GM19023 (cell line): ENCODE measurements around the gene ILF3.

Experiments used
- ATAC-seq: cut with Tn5 transposase; IDR thresholded peaks from one replicate; pipeline ENCODE4 v1.9.1; 2021; ENCODE audit warnings: mild to moderate bottlenecking, moderate library complexity; ENCODE audit not compliant: unreplicated experiment

Gene ILF3

GRCh38 chr19:10653732-10654609 lies at the start of gene ILF3:
Gene ILF3 (plus strand): TSS chr19:10654346. CDS start chr19:10670606, 16,260 bp downstream.
- peak; percentile 73 for ATAC-seq

GRCh38 chr19:10604460-10604980 lies 49.6 kb upstream of the ILF3 start:
- ATAC-seq, result no peak

DNA sequence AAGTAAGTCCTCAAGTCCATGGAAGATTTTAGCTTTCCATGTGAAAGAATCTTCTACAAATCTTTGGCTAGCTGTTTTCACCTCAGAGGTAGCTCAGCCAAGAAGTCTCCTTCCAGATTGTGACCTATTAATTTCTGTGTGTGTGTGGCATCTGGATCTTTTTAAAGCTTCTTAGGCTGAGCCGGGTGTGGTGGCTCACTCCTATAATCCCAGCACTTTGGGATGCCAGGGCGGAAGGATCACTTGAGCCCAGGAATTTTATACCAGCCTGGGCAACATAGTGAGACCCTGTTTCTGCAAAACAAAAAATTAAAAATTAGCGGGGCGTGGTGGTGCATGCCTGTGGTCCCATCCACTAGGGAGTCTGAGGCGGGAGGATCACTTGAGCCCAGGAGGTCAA lies 42.2 kb upstream of the ILF3 start:
- ATAC-seq, result no peak

DNA sequence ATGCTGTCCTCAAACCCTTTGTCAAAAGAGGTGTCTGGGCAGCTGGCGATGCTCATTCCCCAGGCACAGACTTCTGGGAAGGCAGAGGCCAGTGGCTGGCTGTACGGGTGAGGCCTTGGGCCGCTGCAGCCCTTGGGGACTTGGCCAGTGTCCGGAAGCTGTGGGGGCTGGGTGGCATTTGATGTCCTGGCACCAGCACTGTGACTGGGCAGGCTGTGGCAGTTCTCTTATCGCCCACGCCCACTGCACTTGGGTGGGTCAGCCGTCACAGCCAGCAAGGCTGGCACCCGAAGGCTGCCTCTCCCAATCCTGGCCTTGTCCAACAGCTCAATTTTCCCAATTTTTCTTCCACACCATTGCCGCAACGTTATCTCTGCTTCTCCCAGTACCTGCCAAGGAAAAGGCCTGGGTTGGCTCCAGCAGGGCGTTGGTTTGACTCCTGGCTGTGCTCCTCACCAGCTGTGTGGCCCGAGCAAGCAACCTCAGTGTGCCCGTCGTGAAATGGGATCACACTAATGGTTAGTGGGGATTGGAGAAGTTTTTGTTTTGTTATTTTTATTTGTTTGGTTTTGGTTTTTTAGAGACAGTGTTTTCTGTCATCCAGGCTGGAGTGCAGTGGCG lies 41.5 kb upstream of the ILF3 start:
- ATAC-seq, result no peak

DNA sequence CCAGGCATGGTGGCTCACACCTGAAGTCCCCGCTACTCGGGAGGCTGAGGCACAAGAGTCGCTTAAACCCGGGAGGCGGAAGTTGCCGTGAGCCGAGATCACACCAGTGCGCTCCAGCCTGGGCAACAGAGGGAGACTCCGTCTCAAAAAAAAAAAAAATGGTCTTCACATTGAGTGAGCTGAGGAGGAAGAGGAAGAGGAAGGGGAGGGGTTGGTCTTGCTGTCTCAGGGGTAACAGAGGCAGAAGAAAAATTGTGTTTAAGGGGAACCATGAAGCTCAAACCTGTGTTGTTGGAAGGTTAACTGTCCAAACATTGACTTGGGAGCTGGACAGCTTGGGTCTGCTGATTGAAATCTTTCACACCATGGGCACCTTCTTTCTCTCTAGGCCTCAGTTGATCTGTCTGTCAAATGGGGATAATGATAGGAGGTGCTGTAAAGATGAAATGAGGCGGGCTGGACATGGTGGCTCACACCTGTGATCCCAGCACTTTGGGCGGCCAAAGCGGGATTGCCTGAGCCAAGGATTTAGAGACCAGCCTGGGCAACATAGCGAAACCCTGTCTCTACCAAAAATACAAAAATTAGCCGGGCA lies 38.6 kb upstream of the ILF3 start:
- no peak for ATAC-seq

DNA sequence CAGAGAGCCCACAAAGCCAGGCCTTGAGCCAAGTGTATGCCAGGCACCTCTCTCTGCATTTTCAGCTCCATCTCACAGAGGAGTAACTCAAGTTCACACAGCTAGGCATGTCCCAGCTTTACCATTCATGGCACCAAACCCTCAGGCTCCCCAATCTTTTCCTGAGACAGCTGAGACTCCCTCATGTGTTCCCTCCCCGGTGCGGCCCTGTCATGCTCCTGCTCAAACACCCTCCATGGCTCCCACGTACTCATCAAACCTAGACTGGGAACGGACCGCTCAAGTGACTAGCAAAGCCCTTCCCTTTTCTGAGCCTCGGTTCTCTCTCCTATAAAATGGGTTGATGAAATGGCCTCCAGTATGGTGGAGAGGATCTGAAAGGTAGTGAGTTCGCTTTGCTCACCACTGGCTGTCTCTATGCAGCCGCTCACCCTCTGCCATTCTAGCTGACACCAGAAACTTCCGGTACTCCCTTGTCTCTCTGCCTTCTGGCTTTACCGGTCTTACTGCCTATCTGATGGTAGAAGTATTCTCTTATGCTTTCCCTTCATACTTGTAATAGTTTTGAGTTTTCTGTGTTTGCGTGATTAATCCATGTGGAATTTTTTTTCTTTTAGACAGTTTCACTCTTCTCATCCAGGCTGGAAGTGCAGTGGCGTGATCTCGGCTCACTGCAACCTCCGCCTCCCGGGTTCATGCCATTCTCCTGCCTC lies 36.6 kb upstream of the ILF3 start:
- ATAC-seq, result no peak

GRCh38 chr19:10618846-10619245 lies 35.3 kb upstream of the ILF3 start:
- ATAC-seq, result no peak

- ATAC-seq, result no peak
Observed at GRCh38 chr19:10620786-10621185, 33.4 kb upstream of the ILF3 start.

GRCh38 chr19:10621966-10622365 lies 32.2 kb upstream of the ILF3 start:
- no peak for ATAC-seq

GRCh38 chr19:10624585-10624984 lies 29.6 kb upstream of the ILF3 start:
- no peak for ATAC-seq

DNA sequence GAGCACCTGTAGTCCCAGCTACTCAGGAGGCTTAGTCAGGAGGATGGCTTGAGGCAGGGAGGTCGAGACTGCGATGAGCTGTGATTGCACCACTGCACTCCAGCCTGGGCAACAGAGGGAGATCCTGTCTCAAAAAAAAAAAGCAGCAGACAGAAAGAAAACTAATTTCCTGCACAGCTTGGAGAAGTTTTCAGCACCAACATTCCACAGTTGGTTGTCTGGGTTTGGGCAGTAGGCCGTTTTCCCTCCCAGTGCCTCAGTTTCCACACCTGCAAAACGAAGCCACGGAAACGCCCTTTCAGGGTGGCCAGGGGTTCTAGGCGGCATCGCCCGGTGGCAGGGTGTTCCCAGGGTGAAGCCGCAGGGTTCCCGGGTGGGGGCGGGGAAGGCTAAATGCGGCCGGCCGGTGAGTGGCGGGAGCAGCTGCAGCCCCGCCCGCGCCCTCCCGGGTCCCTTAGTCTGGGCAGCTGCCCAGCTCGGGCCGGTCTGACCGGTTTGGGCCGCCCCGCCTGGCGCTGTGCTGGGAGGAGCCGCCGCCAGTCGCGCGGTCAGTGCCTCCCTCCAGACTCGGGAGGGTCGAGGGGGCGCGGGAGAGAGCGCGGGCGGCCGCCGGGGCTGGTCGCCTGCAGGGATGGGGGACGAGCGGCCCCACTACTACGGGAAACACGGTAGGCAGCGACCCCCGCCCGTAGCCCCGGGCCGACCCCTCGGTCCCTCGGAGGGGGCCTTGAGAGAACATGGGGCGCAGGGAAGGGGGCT lies 29.0 kb upstream of the ILF3 start, which contains the start of gene SLC44A2:
TSS of gene SLC44A2 (plus strand) at position 551 of the 759 bp plus-strand sequence. CDS start at position 632, 81 bp downstream.
- no peak for ATAC-seq

- no peak for ATAC-seq
Observed at GRCh38 chr19:10625762-10626138, 28.4 kb upstream of the ILF3 start.

- ATAC-seq, result no peak
Observed at GRCh38 chr19:10631874-10632273, 22.3 kb upstream of the ILF3 start.

DNA sequence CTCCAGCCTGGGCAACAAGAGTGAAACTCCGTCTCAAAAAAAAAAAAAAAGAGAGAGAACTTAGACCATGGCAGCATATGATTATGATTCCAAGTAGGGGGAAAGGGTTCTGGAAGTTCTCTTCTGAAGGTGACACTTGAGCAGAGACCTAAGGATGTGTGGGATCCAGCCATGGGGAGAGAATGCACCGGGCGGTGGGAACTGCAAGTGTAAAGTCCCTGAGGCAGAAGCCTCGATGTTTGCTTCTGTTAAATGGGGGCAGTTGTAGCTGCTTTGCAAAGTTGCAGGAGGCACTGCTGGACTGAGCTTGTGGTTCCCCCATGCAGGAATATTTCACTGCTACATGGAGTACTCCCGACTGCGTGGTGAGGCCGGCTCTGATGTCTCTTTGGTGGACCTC lies 19.7 kb upstream of the ILF3 start:
- no peak for ATAC-seq

- ATAC-seq, result no peak
Observed at GRCh38 chr19:10634963-10635362, 19.2 kb upstream of the ILF3 start.

DNA sequence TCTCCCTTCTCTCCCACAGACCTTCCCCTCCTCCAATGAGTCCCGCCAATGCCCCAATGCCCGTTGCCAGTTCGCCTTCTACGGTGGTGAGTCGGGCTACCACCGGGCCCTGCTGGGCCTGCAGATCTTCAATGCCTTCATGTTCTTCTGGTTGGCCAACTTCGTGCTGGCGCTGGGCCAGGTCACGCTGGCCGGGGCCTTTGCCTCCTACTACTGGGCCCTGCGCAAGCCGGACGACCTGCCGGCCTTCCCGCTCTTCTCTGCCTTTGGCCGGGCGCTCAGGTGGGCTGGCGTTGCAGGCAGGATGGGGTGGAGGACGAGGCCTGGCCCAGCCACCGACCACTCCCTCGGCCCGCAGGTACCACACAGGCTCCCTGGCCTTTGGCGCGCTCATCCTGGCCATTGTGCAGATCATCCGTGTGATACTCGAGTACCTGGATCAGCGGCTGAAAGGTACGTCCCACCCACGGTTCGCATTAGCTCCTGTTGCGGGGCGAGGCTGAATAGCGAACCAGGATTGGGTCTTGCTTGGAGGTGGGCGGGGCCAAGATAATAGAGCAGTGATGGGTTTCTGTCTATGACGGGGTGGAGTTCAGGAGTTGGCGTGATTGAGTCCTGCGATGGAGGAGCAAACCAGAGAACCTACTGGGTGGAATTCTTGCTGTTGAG lies 17.7 kb upstream of the ILF3 start:
- ATAC-seq, result no peak

DNA sequence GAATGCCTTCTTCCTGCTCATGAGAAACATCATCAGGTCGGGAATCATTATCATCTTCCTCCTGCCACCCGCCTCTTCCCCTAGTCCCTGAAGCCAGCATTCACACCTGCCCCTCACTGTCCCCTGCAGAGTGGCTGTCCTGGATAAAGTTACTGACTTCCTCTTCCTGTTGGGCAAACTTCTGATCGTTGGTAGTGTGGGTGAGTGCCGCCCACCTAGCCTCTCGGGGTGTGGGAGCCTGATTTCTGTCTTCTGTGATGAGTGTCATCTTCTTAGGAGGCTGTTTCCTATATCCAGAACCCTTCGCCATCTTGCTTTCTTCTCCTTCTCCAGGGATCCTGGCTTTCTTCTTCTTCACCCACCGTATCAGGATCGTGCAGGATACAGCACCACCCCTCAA lies 16.3 kb upstream of the ILF3 start:
- ATAC-seq, result no peak

DNA sequence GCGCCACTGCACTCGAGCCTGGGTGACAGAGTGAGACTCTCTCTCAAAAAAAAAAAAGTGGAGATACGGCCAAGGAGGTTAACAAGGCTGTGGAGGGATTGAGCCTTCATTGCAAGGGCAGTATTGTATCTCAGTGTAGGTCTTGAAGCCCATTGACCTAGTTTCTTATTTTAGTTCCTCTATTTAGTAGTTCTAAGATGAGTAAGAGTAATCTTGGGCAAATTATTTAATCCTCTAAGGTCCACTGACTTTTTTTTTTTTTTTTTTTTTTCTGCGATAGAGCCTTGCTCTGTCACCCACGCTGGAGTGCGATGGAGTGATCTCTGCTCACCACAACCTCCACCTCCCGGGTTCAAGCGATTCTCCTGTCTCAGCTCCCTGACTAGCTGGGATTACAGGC lies 14.3 kb upstream of the ILF3 start:
- ATAC-seq, result no peak

DNA sequence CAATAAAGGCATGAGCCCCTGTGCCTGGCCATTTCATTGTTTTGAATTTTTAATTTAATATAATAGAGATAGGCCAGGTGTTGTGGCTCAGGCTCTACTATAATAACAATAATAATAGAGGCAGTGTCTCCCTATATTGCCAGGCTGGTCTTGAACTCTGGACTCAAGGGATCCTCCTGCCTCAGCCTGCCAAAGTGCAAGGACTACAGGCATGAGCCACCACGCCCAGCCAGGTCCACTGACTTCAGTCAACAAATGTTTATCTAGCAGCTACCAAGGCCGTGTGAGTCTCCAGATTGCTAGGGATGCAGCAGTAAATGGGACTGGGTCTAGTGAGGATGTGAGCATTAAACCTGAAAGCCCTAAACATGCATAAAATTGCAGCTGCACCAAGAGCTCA lies 13.8 kb upstream of the ILF3 start:
- no peak for ATAC-seq

DNA sequence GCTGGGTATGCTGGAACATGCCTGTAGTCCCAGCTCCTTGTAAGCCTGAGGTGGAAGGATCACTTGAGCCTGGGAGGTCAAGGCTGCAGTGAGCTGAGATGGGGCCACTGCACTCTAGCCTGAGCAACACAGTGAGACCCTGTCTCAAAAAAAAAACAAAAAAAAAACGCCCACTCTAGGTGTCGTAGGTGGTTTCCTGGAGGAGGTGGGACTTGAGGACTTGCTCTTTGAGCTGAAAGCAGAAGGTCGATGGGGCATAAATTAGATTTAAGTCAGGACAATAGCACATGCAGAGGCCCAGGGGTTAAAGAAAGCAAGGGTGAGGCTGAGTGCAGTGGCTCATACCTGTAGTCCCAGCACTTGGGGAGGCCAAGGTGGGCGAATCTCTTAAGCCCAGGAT lies 12.9 kb upstream of the ILF3 start:
- ATAC-seq, result no peak
